NCI-H128 (cell line): Measurements from ENCODE around the gene OR4D11.
"Not testable (repeated sequence)": the region's sequence is repeated elsewhere in the genome, so short reads cannot be mapped to it uniquely, and the experiment has no call there.

Source experiments
- DNase-seq: peaks from one replicate; lab custom pipeline; 2025; ENCODE audit not compliant: unreplicated experiment; lab: John Stamatoyannopoulos, UW

OR4D11 gene

DNA sequence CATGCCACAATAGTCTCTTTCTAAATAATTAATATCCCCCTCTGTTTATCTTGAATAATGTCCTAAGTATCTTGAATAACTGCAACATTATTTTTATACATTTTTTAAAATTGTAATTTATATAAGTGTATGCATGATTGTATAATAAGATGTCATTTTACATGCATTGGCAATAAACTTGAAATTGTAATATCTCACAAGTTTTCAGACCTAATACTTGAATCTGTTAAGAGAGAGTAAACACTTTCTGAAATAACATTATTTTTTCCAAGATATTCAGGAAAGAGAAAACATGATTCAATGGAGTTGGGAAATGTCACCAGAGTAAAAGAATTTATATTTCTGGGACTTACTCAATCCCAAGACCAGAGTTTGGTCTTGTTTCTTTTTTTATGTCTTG, at the start of gene OR4D11:
TSS of gene OR4D11 (plus strand) at position 301 of the 400 bp plus-strand sequence. CDS start at position 301, 0 bp downstream.
- no peak for DNase-seq

DNA sequence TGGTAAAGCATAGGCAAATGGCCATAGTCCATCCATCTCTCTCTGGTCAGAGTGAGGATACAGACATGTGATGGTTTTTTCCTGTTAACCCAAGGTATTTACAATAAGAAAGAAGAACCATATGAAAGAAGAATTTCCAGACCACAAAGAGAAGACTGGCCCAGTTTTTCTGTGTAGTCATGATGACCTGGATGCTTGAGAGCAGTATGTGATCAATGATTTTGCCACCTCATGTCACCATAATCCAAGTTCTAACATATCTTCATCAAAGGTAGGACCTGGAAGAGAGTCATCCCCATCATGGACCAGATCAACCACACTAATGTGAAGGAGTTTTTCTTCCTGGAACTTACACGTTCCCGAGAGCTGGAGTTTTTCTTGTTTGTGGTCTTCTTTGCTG, 46.7 kb upstream of the OR4D11 start, which contains the start of gene OR4D6:
TSS of gene OR4D6 (plus strand) at position 301 of the 400 bp plus-strand sequence. CDS start at position 301, 0 bp downstream.
- no peak for DNase-seq

DNA sequence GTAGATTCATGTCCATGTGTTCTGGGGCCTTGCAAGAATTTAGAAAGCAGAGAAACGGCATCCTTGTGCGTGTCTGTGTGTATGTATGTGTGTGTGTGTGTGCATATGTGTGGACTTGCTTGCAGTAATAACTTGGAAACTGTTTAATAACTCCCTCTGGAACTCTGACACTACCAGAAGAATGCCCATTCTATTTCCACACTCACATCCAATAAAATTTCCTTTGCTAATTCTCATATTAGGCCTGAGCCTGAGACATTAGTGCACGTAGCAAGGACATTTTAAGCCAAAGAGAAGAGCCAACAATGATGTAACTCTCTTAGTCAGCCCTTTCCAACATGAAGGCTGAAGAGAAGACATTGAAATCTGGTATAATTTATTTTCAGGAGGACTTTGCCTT, 43.5 kb upstream of the OR4D11 start:
- no peak for DNase-seq

DNA sequence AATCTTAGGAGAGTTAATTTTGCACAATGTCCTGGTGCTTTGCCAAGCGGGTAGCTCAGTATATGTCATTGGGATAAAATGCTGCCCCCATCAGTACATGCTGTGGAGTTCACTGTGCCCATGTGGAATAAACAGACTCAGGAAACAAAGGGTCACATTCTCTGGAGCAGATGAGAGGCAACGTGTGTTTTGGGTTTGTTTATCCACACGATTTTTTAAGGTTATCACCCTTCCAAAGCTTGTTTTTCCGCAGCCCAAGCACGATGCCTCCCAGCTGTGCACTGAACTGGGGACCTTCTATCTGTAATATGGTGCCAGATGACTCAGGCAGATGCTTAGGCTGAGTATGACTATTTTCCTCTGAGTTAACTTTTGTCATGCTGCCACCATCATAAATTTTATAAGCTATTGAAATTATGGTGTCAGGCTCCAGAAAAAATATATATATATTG, 40.2 kb upstream of the OR4D11 start:
- no peak for DNase-seq

- DNase-seq = no peak
Observed at GRCh38 chr11:59473015-59473414, 30.4 kb upstream of the OR4D11 start, which contains the start of gene OR4D10. Gene OR4D10, plus strand, starts transcription at chr11:59473315. Its CDS starts 4,115 bp downstream, at chr11:59477430.

DNA sequence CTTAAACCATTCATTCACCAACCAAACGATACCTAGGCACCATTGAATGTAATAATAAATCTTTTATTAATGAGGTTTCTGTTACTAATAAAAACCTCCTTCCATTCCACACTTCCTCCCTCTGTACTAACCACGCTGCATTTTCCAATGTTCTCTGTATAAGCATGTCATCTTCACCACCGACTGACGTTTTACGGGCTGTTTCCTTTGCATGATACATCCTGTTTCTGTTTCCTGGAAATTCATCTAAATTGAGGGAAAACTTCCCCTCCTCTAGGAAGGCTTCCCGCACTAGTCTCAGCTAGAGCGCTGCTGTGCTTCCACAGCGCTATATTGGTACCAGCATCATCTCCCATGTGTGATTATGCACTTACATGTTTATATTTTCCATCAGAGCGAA, 28.2 kb upstream of the OR4D11 start:
- no peak for DNase-seq

DNA sequence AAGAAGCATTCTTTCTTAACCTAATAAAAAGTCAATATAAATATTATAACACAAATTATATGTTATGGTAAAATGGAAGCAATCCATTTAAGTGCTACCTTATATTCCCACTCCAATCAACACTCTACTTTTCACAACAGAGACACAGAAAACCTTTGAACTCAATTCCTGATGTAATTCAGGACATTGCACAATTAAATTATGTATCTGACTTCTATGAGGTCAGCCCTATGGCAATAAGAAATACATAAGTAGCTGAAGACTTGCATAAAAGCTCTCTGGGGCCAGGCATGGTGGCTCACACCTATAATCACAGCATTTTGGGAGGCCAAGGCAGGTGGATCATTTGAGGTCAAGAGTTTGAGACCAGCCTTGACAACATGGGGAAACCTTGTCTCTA, 23.5 kb upstream of the OR4D11 start:
- no peak for DNase-seq

DNA sequence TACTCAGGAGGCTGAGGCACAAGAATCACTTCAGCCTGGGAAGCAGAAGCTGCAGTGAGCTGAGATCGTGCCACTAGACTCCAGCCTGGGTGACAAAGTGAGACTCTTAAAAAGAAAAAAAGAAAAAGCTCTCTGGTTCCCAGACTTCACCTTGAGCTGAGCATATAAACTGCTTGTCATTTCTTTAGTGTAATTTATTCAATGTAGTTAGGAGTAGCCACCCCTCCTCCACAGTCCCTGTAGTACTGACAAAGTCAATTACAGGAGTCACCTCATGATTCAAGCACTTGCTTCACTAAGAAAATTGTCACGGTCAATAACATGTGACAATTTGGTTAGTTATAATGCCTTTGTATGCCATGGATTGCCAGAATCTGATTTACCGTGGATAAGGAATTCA, 23.0 kb upstream of the OR4D11 start:
- DNase-seq = no peak

- no peak for DNase-seq
Observed at GRCh38 chr11:59501931-59502330, 1.4 kb upstream of the OR4D11 start.

GRCh38 chr11:59510941-59511589, 7.7 kb downstream of the OR4D11 start, which contains the start of gene OR4D9:
Gene OR4D9, plus strand, starts transcription at chr11:59511539. Its CDS starts 3,374 bp downstream, at chr11:59514913.
- no peak for DNase-seq

GRCh38 chr11:59511675-59512074, 8.3 kb downstream of the OR4D11 start:
- DNase-seq = no peak

DNA sequence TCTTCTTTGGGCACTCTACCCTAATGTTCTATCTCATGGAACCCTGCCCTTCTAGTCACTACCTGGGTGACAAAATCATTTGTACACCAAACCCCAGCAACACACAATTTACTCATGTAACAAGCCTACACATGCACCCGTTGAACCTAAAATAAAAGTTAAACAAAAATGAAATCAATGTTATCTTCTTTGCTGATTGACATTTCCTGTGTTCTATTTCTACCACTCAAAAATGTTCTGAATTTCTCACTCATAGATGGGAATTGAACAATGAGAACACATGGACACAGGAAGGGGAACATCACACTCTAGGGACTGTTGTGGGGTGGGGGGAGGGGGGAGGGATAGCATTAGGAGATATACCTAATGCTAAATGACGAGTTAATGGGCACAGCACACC, 16.8 kb downstream of the OR4D11 start:
- not testable (repeated sequence) for DNase-seq

GRCh38 chr11:59520741-59521140, 17.4 kb downstream of the OR4D11 start:
- no peak for DNase-seq

DNA sequence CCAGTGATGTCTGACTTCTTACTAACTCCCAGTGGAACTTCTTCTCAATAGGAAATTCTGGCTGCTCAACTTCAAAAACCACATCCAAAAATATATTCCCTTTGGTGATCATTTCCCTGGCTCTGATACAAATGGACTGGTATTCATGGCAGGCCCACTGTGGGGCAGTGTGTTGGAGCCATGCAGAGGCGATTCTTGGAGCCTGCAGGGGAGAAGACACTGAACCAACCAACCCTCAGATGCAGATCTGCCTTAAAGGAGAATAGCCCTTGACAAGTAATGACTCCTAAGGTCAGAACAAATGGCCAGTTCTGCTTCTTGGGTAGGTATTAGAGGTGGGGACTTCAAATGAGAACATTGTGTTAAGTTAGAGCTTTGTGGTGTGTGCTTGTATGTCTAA, 20.2 kb downstream of the OR4D11 start:
- DNase-seq = no peak

DNA sequence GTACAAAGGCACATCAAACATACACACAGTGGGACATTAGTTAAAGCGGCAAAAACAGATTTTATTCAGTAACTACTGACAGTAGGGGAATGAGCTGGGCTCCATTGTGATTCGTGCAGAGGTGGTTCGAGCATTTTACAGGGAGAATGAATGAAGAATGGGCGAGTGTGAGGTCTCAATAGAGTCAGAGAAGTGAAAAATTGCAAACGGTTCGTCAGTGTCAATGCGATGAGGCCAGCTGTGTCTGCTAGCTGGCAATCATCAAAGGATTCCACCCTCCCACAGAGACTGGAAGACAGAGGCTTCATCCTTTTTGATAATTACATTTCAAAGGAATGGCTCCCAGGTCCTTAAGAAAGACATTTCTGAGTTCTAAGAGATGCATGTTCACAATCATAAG, 25.3 kb downstream of the OR4D11 start:
- DNase-seq = no peak

DNA sequence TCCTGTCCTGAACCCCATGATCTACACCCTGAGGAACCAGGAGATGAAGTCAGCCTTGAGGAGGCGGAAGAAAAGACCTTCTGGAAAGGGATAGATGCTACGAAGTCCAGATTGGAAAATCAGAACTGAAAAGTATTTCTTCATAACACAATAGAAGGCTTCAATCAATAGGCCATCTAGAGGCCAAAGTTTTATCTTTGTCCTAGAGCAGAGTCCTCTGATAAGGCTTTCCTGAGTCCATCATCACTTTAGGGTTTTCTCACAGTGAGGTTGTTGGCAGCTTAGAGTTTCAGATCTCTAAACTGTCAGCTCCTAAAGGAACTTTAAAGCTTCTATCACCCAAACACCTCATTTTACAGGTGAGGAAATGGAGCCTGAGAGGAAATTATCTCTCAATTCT, 29.2 kb downstream of the OR4D11 start:
- no peak for DNase-seq

GRCh38 chr11:59534676-59535075, 31.3 kb downstream of the OR4D11 start:
- DNase-seq = no peak

- no peak for DNase-seq
Observed at GRCh38 chr11:59542142-59542810, 38.9 kb downstream of the OR4D11 start.

DNA sequence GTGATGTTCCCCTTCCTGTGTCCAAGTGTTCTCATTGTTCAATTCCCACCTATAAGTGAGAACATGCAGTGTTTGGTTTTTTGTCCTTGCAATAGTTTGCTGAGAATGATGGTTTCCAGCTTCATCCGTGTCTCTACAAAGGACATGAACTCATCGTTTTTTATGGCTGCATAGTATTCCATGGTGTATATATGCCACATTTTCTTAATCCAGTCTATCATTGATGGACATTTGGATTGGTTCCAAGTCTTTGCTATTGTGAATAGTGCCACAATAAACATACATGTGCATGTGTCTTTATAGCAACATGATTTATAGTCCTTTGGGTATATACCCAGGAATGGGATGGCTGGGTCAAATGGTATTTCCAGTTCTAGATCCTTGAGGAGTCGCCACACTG, 40.3 kb downstream of the OR4D11 start:
- DNase-seq = not testable (repeated sequence)

DNA sequence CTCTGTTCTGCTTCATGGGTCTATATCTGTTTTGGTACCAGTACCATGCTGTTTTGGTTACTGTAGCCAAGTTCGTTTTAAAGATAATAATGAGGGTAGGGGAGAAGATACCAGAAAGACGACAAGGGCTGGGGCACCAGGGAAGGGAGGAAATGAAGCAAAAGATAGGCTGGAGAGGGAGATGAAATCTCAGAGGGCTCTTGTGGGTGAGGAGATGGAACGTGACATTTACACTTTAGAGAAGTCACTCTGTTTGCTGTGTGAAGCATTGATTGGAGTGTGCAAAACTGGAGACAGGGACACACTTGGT, 41.4 kb downstream of the OR4D11 start:
- DNase-seq = no peak

- no peak for DNase-seq
Observed at GRCh38 chr11:59545179-59546020, 42.0 kb downstream of the OR4D11 start.
